Esophagus squamous epithelium (tissue), 4 donors: ENCODE measurements around the gene CFAP53.

ENCODE experiments used
- CTCF ChIP-seq, 6 experiments: fragments of 450-650 bp in 4 of 6; fragments of 200-600 bp in 2 of 6; sonication (generic) in 2 of 6; IDR thresholded peaks; one replicate each; pipeline ENCODE4 v1.5.1; 2016 to 2019; ENCODE audit warnings: antibody characterized with exemption in 6 of 6, mild to moderate bottlenecking in 4 of 6, moderate library complexity in 4 of 6
- POLR2A ChIP-seq, 4 donors: fragments of 450-650 bp; IDR thresholded peaks; one replicate each; pipeline ENCODE4 v1.6.1; 2017; ENCODE audit warnings: antibody characterized with exemption in 4 of 4, mild to moderate bottlenecking in 4 of 4, moderate library complexity in 3 of 4

- TF ChIP-seq CTCF (IDR thresholded peaks at IDR 0.05) (no peak), POLR2A (IDR thresholded peaks at IDR 0.05) (no peak)
Measured at GRCh38 chr18:50182511-50182910, 83.8 kb downstream of the CFAP53 start.
